COR-L47 (cell line): ENCODE measurements around the gene SH3BP2.

Experiments used
- DNase-seq: peaks from one replicate; lab custom pipeline; 2025; lab: John Stamatoyannopoulos, UW

SH3BP2 gene, protein sequence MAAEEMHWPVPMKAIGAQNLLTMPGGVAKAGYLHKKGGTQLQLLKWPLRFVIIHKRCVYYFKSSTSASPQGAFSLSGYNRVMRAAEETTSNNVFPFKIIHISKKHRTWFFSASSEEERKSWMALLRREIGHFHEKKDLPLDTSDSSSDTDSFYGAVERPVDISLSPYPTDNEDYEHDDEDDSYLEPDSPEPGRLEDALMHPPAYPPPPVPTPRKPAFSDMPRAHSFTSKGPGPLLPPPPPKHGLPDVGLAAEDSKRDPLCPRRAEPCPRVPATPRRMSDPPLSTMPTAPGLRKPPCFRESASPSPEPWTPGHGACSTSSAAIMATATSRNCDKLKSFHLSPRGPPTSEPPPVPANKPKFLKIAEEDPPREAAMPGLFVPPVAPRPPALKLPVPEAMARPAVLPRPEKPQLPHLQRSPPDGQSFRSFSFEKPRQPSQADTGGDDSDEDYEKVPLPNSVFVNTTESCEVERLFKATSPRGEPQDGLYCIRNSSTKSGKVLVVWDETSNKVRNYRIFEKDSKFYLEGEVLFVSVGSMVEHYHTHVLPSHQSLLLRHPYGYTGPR

DNA sequence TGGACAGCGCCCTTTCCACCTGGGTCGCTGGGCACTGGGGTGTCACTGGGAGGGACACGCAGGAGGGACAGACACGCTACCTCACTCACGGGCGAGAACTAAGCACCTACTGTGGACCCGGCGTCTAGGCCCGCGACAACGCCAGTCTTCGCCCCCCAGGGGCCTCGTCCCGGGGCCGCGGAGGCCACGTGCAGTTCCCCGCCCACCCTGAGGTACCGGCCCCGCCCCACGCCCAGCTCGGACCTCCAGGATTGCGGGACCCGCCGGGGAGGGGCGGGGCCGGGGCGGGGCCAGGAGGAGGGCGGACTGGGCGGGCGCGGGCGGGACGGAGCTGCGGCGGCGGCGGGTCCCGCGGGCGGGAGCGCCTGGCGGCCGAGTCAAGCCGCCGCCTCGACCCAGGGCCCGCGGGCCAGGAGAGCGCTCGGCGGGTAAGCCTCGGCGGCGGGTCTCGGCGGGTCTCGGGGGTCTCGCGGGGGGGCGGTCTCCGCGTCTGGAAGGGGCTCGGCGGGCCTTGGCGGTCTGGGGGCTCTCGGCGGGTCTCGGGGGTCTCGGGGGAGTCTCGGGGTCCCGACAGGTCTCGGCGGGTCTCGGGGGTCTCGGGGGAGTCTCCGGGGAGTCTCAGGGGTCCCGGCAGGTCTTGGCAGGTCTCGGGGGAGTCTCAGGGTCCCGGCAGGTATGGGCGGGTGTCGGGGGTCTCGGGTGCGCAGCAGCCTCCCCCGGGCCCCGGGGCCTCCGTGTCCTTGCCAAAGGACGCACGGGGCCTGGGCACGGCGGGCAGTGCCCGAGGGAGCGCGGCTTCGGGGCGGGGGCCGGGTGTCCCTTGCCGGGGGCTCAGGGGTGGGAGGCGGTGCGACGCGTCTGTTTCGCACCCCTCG lies at the start of gene SH3BP2:
TSS of gene SH3BP2 (plus strand) at position 375 of the 875 bp plus-strand sequence. CDS start 27,533 bp downstream, outside the sequence.
- DNase-seq = no peak

DNA sequence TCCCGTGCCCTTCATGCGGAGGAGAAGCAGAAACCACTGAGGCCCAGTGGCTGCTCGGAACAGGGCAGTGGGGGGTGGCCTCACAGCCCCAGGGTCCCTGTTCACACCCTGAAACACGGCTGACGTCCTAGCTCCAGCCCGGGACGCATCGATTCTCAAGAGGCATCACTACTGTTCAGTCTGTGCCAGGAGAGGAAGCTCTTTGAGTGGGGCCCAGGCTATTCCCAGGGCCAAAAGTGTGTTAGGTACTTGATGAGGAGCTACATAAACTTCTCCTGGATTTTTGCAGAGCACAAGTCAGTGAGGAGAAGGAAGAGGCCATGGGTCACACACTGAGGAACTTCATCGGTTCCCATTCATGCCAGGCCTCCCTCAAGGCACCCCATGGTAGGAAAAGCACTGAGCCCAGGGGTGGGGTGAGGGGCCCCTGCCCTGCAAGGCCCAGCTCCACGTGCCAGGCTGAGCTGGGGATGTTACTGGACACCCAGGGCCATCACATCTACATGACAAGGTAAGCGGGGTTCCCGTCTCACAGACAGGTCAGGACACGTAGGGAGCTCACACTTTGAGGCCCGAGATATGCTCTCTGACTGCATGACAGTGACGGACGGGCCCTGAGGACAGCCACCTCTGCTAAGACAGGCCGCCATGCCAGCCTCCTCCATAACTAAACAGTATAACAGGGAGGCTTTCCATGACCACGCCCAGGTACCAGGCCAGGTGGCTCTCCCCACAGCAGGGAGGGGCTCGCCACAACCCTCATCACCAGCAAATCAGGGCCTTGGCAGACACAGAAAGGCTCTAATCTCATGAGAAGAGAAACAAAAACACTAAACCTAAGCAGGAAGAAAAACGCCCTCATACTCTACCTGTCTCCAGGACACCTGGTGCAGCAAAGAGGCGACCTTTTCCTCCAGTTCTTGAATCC lies 49.1 kb upstream of the SH3BP2 start:
- no peak for DNase-seq

DNA sequence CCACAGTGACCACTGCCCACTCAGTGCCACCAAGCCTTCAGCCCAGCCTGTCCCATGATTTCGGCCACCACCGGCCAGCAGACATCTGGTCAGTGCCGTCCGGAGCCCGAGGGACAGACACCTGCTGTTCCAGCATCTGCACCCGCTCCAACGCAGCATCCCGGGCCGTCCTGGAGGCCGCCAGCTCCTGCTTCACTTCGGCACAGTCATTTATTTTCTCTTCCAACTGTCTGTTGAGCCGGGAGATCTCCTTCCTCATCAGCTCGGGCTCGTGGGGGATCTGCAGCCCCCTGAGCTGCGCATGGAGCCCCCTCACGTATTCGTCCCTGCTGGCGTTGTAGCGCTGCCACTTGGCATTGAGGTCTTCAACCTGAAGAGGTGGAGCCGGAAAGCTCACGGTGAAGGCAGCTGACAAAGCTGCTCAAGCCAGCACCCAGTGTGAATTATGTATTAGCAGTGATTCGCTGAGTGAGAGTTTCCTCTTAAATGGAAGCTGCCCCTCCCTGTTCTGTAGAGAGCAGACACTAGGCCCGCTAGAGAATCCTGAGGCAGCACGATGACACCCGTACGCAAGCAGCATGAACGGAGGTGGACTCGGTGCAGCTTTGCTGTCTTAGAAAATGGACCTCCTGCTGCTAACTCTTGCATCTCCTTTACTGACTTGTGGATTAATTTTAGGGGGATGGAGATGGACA lies 48.2 kb upstream of the SH3BP2 start:
- DNase-seq = no peak

DNA sequence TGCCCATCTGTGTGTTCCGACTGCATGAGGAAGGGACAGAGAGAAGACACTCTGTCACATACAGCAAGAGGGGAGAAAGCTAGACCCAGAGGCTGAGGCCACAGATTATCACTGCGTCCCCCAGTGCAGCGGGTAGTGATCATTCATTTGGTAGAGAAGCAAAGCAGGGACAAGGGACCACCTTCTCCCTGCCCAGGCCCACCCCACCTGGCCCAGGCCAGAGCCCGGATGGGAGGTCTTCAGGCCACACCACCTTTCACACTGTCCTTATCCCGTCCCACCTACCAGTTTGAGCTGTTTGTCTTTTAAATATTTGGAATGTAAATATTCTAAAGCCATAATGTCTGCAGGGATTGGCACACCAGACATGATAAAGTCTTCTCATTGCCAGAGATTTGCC lies 47.4 kb upstream of the SH3BP2 start:
- DNase-seq = no peak

DNA sequence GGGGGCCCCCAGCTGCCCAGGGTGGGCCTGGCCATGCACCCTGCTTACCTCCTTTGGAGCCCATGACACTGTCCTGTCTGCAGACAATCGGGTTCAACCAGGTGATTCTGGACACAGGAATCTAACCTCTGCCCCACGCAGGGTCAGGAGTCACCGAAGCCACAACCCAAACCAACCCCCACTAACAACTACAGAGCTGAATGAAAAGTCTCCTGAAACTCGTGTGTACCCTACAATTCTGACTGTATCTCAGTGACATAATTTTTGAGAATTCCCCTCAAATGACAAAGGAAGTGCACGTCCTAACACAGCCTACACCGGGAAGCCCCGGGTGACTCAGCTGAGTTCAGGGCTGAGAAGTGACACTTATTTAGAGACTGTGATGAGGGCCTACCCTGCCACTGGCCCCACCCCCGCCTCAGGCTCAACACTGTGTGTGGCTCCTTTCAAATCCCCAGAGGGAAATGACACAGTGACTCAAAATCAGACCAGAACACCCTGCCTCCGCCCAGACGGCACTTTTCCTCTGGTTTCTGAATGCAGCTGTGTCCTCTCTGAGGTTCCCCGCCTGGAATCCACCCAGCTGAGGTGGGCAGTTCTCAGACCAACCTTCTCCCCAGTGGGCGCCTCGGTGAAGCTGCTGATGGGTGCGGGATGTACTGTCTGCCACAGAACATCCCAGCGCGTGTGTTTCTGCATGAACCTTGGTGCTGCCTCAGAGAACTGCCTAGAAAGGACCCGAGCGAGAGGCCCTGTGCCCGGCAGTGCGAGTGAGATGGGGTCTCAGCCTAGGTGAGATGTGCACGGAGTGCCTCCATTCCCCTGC lies 46.7 kb upstream of the SH3BP2 start:
- no peak for DNase-seq

DNA sequence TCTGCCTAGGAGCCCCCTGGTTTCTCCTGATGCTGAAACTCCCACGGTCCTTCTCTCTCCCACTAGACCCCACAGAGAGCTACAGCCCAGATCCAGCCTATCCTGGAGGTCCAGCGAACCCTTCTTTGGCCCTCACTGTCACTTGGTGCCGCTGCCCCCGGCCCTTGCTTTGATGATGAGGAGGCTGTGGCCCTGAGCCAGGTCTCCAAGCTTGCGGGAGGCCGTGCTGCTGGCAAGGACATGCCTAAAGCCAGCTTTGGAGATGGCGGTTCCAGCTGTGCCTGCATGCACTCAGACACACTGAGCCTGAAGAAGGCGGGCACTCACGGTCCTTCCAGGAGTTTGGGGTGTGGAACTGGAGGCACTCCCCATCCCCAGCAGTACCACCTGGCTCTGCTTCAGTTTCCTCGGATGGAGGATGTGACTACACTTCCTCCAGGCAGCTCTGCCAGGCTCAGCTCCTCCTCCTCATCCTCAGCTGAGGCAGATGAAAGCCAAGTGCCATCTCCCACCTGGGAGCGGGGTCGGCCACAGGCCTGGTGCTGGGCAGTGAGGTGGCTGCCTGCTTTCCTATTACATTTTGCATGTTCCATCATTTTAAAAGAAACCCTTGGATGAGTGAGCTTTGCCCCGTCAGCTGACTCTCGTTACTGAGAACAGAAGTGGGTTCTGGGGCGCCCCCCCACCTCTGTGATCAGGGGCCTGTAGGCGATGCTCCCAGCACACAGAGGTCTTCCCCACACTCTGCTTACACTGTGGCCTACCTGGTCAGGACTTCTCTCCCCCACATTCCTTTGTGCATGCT lies 45.8 kb upstream of the SH3BP2 start:
- DNase-seq = no peak

DNA sequence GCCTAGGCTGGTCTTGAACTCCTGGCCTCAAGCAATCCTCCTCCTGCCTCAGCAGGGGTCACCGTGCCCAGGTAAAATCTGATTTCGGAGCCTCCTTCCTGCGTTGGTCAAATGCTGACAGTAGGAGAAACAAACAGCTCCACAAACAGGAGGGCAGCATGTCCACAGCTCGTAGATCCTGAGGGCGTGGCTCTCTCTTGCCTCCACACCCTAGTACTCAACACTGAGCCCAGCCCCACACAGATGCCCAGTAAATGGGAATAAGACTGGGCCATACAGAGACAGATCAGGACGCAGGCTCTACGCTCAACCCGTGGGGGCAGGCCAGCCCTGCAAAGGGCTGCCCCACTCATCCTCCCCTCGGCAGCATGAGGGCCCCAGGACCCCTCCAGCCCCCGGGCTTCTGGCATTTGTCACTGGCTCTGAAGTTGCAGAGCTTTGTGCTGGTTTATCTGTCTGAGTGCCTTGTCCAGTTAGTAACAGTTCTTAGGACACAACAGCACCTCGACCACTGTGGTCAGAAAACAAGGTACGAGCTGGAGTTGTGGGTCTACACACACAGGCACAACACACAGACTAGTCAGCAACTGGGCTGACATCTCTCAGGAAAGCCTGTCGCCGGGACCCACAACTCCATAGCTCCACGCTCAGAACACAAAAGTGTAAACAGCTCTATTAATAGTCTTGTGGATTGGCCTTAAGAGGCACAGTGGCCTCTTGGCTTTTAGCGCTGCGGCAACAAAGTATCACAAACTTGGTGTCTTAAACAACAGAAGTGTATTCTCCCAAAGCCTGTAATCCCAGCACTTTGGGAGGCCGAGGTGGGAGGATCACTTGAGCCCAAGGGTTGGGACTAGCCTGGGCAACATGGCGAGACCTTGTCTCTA lies 41.9 kb upstream of the SH3BP2 start:
- DNase-seq = no peak

DNA sequence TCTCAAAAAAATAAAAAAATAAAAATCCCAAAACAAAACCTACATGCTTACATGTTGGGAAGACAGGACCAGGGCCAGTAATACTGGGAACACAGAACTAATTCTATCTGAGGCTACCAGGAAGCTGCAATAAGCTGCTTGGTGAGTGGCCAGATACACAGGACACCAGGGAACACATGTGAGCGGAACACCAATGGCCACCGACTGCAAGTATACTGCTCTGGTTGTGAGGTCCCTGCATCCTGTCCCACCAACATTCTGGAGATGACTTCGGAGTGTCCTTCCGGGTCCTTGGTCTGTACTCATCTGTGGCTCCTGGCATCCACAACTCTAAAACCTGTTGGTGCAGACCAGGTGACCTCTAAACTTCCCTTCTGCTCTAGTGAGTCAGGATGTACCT lies 39.4 kb upstream of the SH3BP2 start:
- no peak for DNase-seq

DNA sequence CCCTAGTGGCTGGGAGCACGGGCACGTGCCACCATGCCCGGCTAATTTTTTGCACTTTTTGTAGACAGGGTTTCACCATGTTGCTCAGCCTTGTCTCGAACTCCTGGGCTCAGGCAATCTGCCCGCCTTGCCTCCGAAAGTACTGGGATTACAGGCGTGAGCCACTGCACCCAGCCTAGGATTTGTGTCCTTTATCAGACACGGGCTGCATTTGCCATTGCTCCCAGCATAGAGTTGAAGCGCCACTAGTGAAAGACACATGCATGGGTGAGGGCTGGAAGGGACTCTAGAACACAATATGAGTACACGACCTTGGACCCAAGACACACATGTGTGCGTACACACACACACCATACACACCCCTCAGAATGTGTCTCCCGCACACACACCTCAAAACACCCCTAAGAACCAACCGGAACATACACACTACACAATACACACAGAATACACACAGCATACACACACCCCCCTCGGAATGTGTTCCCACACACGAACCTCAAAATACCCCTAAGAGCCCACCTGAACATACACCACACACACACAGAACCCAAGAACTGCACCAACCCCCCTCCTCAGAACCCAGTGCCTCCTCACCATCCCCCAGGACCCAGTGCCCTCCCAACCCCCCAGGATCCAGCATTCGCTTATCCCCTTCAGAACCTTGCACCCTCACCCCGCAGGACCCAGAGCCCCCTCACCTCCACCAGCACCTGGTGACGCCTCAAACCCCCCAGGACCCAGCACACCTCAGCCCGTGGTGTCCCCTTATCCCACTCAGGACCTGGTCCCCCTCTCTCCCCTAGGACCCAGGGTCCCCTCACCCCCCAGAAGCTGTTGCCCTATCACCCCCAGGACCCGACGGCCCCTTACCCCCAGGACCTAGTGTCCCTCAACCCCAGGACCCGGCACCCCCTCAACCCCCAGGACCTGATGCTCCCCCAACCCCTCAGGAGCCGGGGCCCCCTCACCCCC lies 37.8 kb upstream of the SH3BP2 start:
- no peak for DNase-seq

DNA sequence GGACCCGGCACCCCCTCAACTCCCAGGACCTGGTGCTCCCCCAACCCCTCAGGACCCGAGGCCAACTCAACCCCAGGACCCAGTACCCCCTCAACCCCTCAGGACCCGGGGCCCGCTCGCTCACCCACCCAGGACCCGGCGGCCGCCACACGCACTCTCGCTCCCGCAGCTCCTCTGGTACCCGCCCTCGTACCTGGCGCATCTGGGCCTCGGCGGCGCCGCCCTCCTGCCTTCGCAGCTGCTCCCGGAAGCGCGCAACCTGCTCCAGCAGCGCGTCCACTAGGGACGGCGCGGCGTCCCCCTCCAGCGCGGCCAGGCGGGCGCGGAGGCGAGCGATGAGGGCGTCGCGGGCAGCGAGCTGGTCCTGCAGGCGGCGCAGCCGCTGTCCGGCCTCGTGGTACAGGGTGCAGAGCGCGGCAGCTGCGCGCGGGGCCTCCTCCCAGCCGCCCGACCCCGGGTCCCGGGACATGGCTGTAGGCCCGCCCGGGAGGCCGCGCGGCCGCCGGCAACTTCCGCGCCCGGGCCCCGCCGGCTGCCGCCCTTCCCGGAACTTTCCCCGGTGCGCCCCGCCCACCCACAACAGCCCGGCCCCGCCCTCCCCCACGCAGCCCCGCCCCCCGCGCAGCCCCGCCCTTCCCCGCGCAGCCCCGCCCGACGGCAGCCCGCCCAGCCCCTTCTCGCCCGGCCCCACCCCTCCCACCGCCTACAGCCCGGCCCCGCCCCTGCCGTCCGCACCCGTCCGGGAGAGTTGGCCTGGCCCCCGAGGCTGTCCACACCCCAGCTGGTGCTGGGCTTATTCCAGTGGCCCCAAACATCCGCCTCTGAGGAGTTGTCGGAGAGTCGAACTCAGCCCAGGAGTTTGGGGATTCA lies 36.8 kb upstream of the SH3BP2 start, which contains the start of gene TNIP2:
TSS of gene TNIP2 (minus strand) at position 516 of the 870 bp plus-strand sequence. CDS start at position 469, 47 bp downstream.
- peak; percentile 73 for DNase-seq

DNA sequence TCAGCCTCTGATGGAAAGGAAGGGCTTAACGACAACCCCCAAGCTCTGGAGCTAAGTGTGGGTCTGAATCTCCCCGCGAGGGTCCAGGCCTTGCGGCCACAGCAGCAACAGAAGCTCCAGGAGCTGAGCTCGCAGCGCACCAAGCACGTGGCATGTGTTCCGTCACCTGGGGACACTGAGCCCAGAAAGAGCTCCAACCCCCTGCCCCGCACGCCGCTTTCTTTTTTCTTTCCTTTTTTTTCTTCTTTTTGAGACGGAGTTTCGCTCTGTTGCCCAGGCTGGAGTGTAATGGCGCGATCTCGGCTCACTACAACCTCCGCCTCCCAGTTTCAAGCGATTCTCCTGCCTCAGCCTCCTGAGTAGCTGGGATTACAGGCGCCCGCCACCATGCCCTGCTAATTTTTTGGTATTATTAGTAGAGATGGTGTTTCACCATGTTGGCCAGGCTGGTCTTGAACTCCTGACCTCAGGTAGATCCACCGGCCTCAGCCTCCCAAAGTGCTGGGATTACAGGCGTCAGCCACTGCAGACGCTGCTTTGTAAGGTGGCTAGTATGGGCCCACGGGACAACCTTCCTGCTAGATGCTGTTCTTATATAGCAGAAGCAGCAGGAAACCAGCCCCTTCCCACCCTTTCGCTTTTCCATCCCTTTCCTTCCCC lies 36.1 kb upstream of the SH3BP2 start:
- no peak for DNase-seq

DNA sequence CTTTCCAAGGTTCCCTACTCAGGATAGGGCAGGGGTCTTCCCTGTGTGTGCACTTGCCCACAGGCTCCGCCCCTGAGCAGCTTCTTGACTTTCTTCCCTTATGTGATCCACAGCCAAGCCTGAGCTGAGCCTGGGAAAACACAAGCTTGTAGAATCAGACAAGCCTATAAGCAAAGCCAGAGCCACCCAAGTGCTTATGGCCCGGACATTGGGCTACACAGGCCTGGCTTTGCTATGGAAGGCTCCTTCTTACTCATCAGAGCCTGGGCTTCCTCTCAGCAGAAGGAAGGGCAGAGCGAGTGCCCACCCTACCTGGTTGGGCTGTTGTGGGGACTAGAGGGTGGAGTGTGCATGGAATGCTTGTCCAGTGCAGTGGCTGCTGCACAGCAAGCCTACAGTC lies 35.5 kb upstream of the SH3BP2 start:
- no peak for DNase-seq

DNA sequence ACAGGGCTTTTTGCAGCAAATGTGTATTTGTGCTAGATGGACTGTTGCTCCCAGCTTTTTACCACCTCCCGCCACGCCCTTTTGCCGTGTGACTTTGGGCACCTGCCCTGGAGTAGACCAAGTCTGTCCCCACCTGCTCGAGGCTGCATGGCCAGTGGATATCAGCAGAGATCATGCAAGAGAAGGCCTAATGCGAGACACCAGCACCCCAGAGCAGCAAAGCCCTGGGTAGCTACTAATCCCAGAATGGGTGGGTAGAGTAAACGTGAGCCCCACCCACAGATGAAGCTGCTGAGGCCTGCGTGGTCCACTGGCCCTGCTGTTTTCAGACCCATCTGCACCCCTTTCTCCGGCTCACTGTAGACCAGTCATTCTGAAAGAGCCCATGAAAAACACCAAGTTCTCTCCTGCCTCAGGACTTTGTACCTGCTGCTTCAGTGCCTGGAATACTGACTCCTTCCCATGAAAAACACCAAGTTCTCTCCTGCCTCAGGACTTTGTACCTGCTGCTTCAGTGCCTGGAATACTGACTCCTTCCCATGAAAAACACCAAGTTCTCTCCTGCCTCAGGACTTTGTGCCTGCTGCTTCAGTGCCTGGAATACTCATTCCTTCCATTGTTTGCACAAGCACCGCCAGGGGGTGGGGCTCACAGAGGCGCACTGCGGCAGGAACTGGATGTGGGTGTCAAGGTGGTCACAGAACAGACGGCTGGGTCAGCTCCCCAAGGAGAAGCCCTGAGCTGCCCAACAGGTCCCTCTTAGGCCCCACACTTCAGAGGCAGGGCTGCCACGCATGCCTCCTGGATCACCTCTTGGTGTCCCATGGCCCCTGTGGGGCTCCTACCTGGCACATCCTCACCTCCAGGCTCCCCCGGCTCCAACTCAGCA lies 31.6 kb upstream of the SH3BP2 start:
- DNase-seq = peak; percentile 53

DNA sequence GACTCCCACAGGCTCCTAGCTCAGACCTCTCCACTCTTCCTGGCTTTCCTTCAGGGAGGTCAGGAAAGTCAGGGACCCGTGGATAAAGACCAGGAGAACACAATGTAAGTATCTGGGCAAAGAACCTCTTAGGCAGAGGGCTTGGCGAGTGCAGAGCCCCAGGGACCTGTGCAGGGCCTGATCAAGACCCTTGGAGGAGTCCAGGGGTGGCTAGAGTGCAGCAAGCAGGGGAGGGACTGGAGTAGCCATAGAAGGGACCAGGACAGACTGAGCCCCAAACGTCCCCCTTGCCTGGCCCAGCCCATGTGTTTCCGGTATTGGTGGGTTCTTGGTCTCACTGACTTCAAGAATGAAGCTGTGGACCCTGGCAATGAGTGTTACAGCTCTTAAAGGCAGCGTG lies 30.8 kb upstream of the SH3BP2 start:
- DNase-seq = no peak
